Retinal pigment epithelial cell (primary cell): ENCODE data around the gene SPON1.
A peak's percentile ranks its signal among the peaks of the same experiment; 100 is the strongest.

ENCODE experiments used
- DNase-seq: peaks from one replicate; pipeline ENCODE4 v3.0.0-alpha.2; 2010; ENCODE audit warnings: low read depth
- H3K4me3 ChIP-seq: 2 replicates; pipeline ENCODE4 v1.5.1; 2011; ENCODE audit warnings: mild to moderate bottlenecking, low read length, control low read depth, moderate library complexity
- TF ChIP-seq, protein P1 (sequence below): conservative IDR thresholded peaks from 2 replicates; pipeline ENCODE4 v1.5.1; 2011; ENCODE audit warnings: low read depth, low read length, control low read depth, inconsistent platforms

The SPON1 gene

GRCh38 chr11:14255238-14255534 lies 292.7 kb downstream of the SPON1 start:
- DNase-seq = no peak
- no peak overlapping the region for H3K4me3 ChIP-seq
- TF ChIP-seq, protein P1, sequence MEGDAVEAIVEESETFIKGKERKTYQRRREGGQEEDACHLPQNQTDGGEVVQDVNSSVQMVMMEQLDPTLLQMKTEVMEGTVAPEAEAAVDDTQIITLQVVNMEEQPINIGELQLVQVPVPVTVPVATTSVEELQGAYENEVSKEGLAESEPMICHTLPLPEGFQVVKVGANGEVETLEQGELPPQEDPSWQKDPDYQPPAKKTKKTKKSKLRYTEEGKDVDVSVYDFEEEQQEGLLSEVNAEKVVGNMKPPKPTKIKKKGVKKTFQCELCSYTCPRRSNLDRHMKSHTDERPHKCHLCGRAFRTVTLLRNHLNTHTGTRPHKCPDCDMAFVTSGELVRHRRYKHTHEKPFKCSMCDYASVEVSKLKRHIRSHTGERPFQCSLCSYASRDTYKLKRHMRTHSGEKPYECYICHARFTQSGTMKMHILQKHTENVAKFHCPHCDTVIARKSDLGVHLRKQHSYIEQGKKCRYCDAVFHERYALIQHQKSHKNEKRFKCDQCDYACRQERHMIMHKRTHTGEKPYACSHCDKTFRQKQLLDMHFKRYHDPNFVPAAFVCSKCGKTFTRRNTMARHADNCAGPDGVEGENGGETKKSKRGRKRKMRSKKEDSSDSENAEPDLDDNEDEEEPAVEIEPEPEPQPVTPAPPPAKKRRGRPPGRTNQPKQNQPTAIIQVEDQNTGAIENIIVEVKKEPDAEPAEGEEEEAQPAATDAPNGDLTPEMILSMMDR = no peak

DNA sequence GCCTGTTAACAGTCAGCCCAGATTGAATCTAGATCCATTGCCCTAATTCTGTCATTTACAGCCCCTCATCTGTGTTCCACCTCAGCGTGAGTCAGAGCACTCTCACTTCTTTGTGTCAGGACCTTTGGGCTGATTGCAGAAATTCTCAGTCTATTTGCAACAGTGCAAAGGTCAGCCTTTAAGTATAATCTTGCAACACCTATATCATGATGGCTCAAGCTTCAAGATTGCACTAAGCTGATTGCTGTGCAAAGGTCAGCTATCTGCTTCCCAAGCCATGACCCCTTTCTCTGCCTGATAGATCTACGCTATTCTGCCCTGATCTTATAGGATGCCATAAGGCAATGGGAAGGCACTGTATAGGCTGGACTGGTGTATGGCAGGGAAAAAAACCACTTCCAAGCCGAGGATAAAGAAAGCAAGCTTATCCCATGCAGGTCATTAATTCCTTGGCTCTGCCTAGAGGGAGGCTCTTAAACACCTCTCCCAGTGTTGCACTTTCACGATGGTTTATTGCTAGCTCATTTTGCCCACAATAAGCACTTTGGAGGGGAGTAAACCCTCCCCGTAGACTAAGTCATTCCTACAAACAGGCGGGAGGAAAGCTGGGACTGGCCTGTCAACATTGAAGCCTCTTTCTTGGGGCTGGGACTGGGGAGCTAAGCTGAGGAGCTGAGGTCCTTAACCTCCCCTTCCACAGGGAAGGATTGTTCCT lies 295.9 kb downstream of the SPON1 start:
- peak; percentile 21 for DNase-seq
- TF ChIP-seq, protein P1 = no peak
- no peak overlapping the region for H3K4me3 ChIP-seq

- no peak overlapping the region for H3K4me3 ChIP-seq
- TF ChIP-seq, protein P1 = no peak
- DNase-seq = no peak
These were observed 296.8 kb downstream of the SPON1 start for GRCh38 chr11:14259186-14259784.

DNA sequence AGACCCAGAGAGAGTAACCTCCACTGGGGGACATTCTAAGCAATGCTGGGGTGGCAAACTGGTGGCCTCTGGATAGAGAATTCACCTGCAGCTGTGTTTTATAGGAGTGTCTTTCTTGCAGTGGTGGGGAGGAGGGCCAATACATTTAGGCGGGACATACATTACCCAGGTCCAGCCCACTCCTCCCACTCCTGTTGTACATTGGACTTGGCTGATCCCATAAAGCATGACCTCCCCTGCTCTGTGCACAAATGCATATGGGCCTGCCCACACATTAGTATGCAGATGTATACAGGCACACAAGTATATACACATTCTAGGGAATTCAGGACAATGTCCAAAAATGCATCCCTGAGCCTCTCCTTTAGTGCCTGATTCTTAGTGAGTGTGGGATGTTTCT lies 297.4 kb downstream of the SPON1 start:
- DNase-seq = no peak
- no peak overlapping the region for H3K4me3 ChIP-seq
- TF ChIP-seq, protein P1 = no peak

- DNase-seq = no peak
- no peak overlapping the region for H3K4me3 ChIP-seq
- TF ChIP-seq, protein P1 = no peak
These were observed 298.5 kb downstream of the SPON1 start for GRCh38 chr11:14261066-14261465.

GRCh38 chr11:14262271-14262846 lies 299.8 kb downstream of the SPON1 start:
- no peak overlapping the region for H3K4me3 ChIP-seq
- DNase-seq = no peak
- TF ChIP-seq, protein P1 = no peak

DNA sequence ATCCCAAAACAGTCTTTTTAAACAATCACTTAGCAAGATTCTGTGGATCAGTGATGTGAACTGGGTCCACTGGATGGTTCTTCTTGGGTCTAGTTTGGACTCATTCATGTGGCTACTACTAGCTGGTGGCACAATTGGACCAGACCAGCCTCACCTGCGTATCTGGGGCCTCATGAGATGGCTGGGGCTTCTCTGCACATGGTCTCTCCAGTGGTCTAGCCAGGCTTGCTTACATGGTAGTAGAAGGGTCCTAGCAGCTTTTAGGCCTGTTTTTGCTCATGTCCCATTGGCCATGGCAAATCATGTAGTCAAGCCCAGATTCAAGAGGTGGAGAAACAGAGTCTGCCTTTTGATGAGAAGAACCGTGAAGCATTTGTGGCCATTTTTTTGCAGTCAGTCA lies 302.4 kb downstream of the SPON1 start:
- DNase-seq = no peak

More for the DNA sequence above, 302.4 kb downstream of the SPON1 start:
- no peak overlapping the region for H3K4me3 ChIP-seq
- TF ChIP-seq, protein P1 = no peak
